B cell (primary cell): ENCODE data around the gene ZNF443. TPM values are rescaled to one million over a fixed set of nuclear protein-coding genes. Genes with fewer than 3 reads are reported as not detected.

Experiments used
- polyA plus RNA-seq: library from polyadenylated mRNA; depleted of rRNA; stranded (reverse); fragments of >200 nt; gene quantifications from 2 replicates; pipeline ENCODE4 v1.2.3, GENCODE V29; 2012
- total RNA-seq, 2 donors: library from RNA; stranded (reverse); fragments of 120-200 nt in 1 of 2; gene quantifications; 1 replicate in 1 of 2; 2 replicates in 1 of 2; pipeline versions ENCODE4 v1.2.3 to v1.2.4, GENCODE V29; 2013 to 2022

The ZNF443 gene
- total and polyA plus RNA-seq, 2 donors (not counting 1 experiment from before 2014, with no cell fraction given): 1.2 to 5.5 TPM

Other genes starting within 250 kb of the ZNF443 start
- 27.8 and 28.0 TPM in 2 replicates for gene ZNF44, start 146.1 kb downstream of the ZNF443 start, total RNA-seq
- 11.3 and 14.4 TPM in 2 replicates for gene ZNF44, start 146.1 kb downstream of the ZNF443 start, polyA plus RNA-seq
- 6.1 and 7.3 TPM in 2 replicates for gene ZNF563, start 107.4 kb downstream of the ZNF443 start, total RNA-seq
- 0.94 and 1.5 TPM in 2 replicates for gene ZNF563, start 107.4 kb downstream of the ZNF443 start, polyA plus RNA-seq
- gene ZNF442, start 75.3 kb downstream of the ZNF443 start, total RNA-seq: 6.9 and 8.4 TPM in 2 replicates
- gene ZNF442, start 75.3 kb downstream of the ZNF443 start, polyA plus RNA-seq: 0.58 and 0.69 TPM in 2 replicates
- gene ZNF799, start 39.8 kb downstream of the ZNF443 start, total RNA-seq: 10.5 and 11.1 TPM in 2 replicates
- 3.0 and 3.7 TPM in 2 replicates for gene ZNF799, start 39.8 kb downstream of the ZNF443 start, polyA plus RNA-seq
- 8.4 and 9.3 TPM in 2 replicates for gene ZNF709, start 43.8 kb upstream of the ZNF443 start, total RNA-seq
- 1.7 and 2.9 TPM in 2 replicates for gene ZNF709, start 43.8 kb upstream of the ZNF443 start, polyA plus RNA-seq
- gene ZNF564, start 110.5 kb upstream of the ZNF443 start, total RNA-seq: 31.8 and 35.8 TPM in 2 replicates
- 2.8 and 3.2 TPM in 2 replicates for gene ZNF564, start 110.5 kb upstream of the ZNF443 start, polyA plus RNA-seq
- gene ZNF490, start 169.8 kb upstream of the ZNF443 start, total RNA-seq: 19.9 and 21.2 TPM in 2 replicates
- gene ZNF490, start 169.8 kb upstream of the ZNF443 start, polyA plus RNA-seq: 5.7 and 6.7 TPM in 2 replicates
- gene ZNF791, start 169.9 kb upstream of the ZNF443 start, total RNA-seq: 56.0 and 57.9 TPM in 2 replicates
- gene ZNF791, start 169.9 kb upstream of the ZNF443 start, polyA plus RNA-seq: 17.5 and 41.9 TPM in 2 replicates
- 252 and 256 TPM in 2 replicates for gene MAN2B1, start 225.7 kb upstream of the ZNF443 start, total RNA-seq
- 183 and 188 TPM in 2 replicates for gene MAN2B1, start 225.7 kb upstream of the ZNF443 start, polyA plus RNA-seq
- gene WDR83, start 225.8 kb upstream of the ZNF443 start, total RNA-seq: 24.6 and 25.8 TPM in 2 replicates
- 15.2 and 16.3 TPM in 2 replicates for gene WDR83, start 225.8 kb upstream of the ZNF443 start, polyA plus RNA-seq
- 187 and 200 TPM in 2 replicates for gene DHPS, start 240.9 kb upstream of the ZNF443 start, total RNA-seq
- 204 and 216 TPM in 2 replicates for gene DHPS, start 240.9 kb upstream of the ZNF443 start, polyA plus RNA-seq
- gene GNG14, start 247.0 kb upstream of the ZNF443 start, total RNA-seq: not detected in 2 replicates
- not detected in 2 replicates for gene GNG14, start 247.0 kb upstream of the ZNF443 start, polyA plus RNA-seq